GM12875 (cell line): Measurements from ENCODE around the gene CABCOCO1.

Source experiments
- H3K4me3 ChIP-seq: one replicate; pipeline ENCODE4 v1.5.1; 2011; ENCODE audit warnings: low read depth, low read length, control low read depth
- TF ChIP-seq, protein P1 (sequence below): IDR thresholded peaks from 2 replicates; pipeline ENCODE4 v1.5.1; 2011; ENCODE audit warnings: low read depth, mild to moderate bottlenecking, control low read depth, inconsistent platforms, low read length, moderate library complexity, borderline replicate concordance; ENCODE audit not compliant: insufficient read depth

CABCOCO1 gene

DNA sequence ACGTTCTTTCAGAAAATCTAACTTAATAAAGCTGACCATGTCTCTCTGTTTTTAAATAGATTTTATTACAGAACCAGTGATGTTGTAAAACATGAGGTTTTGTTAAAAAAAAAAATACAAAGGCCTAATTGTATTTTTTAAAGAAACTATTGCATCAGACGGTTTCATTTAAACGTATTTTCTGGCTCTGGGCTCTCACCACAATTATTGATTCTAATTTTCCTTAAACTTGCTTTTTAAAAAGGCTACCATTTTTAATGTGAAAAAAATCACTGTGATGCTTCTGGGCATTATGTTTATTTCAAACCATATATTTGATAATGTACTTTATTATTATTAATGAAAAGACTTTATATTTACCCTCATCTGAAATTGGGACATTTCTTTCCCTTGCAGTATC is 94.3 kb downstream of the CABCOCO1 start:
- TF ChIP-seq, protein P1, sequence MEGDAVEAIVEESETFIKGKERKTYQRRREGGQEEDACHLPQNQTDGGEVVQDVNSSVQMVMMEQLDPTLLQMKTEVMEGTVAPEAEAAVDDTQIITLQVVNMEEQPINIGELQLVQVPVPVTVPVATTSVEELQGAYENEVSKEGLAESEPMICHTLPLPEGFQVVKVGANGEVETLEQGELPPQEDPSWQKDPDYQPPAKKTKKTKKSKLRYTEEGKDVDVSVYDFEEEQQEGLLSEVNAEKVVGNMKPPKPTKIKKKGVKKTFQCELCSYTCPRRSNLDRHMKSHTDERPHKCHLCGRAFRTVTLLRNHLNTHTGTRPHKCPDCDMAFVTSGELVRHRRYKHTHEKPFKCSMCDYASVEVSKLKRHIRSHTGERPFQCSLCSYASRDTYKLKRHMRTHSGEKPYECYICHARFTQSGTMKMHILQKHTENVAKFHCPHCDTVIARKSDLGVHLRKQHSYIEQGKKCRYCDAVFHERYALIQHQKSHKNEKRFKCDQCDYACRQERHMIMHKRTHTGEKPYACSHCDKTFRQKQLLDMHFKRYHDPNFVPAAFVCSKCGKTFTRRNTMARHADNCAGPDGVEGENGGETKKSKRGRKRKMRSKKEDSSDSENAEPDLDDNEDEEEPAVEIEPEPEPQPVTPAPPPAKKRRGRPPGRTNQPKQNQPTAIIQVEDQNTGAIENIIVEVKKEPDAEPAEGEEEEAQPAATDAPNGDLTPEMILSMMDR, result no peak
- H3K4me3 ChIP-seq, result no peak overlapping the region

DNA sequence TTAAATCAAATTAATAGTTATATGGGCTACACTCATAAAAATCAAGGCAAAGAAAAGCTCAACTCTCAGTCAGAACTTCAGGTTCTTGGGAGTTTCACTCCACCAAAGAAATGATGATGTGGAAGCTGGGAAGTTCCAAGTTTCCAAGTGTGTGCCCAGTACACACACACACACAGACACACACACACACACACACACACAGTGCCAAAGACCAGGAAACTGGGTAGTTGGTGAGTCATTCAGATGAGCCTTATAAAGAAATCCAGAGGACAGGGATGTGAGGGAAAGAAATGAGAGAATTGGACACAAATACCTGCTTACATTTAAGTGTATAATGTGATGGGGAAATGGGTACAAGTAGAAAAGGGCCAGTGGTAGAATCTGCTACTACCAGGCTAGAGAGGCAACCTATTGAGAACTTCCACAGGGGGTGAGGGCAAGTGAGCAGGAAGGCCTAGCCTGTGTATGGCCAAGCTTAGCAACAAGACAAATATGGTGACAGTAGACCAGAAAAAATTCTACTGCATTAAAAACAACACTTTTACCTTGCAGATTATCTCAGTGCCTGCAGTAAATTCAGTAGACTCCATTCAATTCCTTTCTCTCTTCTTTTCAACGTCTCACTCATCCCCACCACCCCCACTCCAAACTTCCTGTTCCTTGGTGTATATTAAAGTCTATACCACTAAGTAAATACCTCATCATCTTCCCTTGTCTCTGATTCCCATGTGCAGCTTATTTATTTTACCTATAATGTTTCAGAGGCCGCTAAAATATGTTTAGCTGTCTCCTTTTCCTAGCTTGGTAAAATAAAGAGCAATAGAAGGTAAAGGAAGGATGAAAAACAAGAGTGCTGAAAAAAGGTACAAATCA is 95.0 kb downstream of the CABCOCO1 start:
- no peak overlapping the region for H3K4me3 ChIP-seq

DNA sequence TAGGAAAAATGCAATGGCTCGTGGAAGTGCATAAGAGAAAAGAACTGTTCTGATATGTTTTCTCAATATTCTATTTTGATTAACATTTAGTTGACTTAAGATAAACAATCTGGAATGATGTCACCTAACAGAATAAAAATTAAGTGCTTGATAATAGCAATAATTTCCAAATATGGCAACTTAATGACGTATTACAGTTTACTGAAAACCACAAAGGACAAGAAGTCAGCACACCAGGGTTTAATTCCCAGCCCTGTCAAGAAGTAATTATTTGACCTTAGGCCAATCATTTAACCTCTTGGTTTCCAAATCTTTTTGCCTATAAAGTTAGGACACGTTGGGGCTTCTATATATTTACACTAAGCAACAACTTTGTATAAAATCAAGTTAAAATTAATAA is 95.7 kb downstream of the CABCOCO1 start:
- TF ChIP-seq, protein P1, result no peak
- H3K4me3 ChIP-seq, result no peak overlapping the region

More for the DNA sequence above, 95.0 kb downstream of the CABCOCO1 start:
- TF ChIP-seq, protein P1, result no peak

DNA sequence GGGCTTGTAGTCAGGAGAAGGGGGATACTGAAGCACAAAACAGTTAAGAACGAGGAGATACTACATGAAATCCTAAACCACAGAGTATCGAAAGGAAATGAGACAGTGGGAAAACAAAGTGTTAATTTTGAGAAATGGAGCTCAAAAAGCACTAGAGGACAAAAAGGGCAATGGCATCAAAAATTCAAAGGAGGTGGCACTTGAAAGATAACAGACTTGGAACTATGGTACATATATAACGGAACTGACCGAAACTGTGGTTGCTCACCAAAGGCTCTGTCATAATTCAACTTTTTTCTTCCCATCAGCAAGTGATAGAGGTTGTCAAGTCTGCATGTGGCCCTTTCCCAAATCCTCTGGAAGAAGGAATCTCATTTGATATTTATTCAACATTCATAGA is 97.0 kb downstream of the CABCOCO1 start:
- TF ChIP-seq, protein P1, result no peak
- H3K4me3 ChIP-seq, result no peak overlapping the region

DNA sequence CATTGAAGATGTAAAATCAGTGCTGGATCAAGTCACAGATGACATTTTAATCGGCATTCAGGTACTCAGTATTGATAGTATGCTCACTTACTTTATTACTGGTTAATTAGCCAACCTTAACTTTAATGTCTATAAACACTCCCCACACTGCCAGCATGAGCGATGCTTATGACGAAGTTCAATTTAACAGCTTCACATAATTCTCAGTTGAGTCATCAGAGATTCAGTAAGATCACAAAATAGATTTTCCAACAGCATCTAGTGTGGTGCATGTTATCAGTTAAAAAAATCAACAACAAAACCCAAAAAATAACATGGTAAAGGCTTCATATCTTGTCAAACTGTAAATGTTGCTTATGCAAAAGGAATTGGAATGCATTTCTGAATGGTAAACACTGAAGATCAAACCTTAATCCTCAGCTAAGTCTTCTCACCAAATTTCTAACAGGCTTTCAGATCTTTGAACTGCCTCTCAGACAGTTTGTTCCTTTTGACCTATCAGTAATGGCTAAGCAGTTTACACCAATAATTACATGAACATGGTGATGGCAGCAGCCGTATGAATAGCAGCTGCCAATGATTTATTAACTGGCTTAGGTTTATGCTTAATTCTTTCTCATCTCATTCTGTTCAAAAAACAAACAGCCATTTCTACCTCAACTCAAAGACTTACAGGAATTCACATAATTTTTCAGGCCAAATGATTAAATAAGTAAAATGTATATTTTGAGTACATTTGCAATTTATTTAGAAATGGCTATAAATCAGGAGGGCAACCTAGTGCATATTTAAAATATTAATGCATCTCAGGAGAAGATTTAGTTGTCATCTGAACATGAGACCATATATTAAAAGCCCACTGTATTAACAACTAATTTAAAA is 98.5 kb downstream of the CABCOCO1 start:
- H3K4me3 ChIP-seq, result no peak overlapping the region
- TF ChIP-seq, protein P1, result no peak

DNA sequence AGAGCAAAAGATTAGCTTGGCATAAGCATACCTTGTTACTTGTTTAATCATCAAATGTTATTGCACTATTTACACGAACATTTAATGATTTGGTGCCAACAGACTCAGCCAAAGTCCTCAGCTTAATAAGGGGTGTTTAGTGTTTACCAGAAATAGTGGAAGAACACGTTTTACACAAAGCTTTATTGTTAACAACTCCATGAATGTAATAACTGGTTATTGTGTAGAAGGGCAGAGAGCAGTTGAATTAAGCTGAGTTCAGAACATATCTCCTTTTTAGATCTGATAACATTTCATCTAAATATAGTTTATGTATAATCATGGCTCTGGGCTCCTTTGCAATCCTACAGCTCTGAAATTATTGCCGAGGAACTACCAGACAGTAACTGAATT is 99.1 kb downstream of the CABCOCO1 start:
- TF ChIP-seq, protein P1, result no peak
- no peak overlapping the region for H3K4me3 ChIP-seq
